Stimulated activated CD8-positive, alpha-beta memory T cell treated with anti-CD3 and anti-CD28 coated beads, Interleukin-15, amount 100 ng/mL, for 48 hours (primary cell): Measurements from ENCODE around the gene GPR160.
"Not testable (repeated sequence)": the region's sequence is repeated elsewhere in the genome, so short reads cannot be mapped to it uniquely, and the experiment has no call there.

Source experiments
- DNase-seq, 2 donors: peaks; one replicate each; pipeline ENCODE4 v3.0.0-alpha.2; 2020; ENCODE audit warnings: low read depth in 2 of 2

The GPR160 gene

GRCh38 chr3:170111147-170111771 lies 73.5 kb downstream of the GPR160 start:
- DNase-seq: no peak

- not testable (repeated sequence) for DNase-seq
These were observed 76.4 kb downstream of the GPR160 start for GRCh38 chr3:170114165-170114564.

- DNase-seq: no peak
These were observed 79.3 kb downstream of the GPR160 start for GRCh38 chr3:170117134-170117533.

DNA sequence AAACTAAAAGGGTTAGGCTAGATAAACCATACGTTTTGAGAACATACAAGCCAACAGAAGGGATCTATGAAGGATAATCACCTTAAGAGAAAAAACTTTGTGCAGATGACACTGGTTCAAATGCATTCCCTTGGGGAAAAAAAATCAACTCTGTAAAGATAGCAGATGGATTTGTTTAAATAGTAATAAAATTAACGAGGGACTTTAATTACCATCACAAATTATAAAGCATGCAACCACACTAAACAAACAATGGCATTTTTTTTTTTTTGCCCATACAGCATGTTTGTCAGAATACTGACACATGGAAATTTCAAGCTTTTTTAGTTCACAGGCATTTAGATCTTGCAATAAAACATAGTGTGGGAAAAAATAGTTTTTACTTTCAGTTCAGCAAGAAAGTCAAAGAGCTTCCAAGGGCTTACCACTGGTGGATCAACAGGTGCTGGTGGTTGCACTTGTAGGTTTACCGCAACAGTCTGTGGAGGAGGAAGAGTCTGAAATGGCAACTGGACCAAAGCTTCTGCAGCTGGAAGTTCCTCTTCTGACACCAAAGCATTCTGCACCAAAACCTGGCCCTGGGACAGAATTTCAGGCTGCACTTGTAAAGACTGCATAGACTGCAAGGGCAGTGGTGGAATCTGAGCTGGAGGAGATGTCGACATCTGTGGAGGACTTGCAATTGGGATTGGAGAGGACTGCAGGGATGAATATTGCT lies 90.6 kb downstream of the GPR160 start:
- no peak for DNase-seq

- DNase-seq: no peak
These were observed 91.2 kb downstream of the GPR160 start for GRCh38 chr3:170128977-170129431.

DNA sequence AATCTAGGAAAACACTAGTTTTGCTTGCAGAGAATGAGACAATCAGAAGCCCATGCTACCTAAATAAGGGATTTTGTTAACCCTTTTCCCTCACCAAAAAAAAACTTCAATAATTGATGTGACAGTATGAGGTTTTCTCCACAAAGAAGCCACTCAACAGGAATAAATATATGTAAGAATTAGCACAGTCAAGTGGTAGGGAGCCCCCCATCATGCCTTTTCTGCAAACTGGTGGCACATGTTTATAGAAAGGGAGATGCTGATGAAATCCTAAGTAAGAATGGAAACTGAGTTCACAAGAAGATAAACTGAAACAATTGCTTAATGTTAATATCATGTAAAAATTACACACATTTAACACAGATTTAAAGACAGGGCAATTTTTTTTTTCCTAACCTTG lies 92.7 kb downstream of the GPR160 start:
- no peak for DNase-seq

GRCh38 chr3:170132335-170132734 lies 94.5 kb downstream of the GPR160 start:
- no peak for DNase-seq
